ENCODE results near the gene FABP1. TPM values are rescaled to one million over a fixed set of nuclear protein-coding genes. Genes with fewer than 3 reads are reported as not detected.

Gene FABP1
- not detected in 2 replicates for total RNA-seq

GRCh38 chr2:88127888-88128653 lies at the start of gene FABP1:
FABP1 (minus strand) TSS chr2:88128062; CDS start chr2:88128017, 45 bp downstream.

Small RNA genes within 50 kb of the gene (small RNA-seq; reads per million reads assigned to genes)
- not detected for gene MIR4780 (ENCODE audit: low replicate concordance)

Other genes starting within 250 kb of the FABP1 start
- not detected in 2 replicates for gene RNU2-63P, start 111.5 kb downstream of the FABP1 start, total RNA-seq
- gene KRCC1, start 72.3 kb downstream of the FABP1 start, total RNA-seq: 17.1 and 17.5 TPM in 2 replicates
- not detected in 2 replicates for gene SMYD1, start 60.2 kb downstream of the FABP1 start, total RNA-seq
- 1.1 and 1.5 TPM in 2 replicates for gene THNSL2, start 42.3 kb upstream of the FABP1 start, total RNA-seq

Measured in placental pericyte (primary cell).